Stimulated activated CD8-positive, alpha-beta memory T cell treated with anti-CD3 and anti-CD28 coated beads, Interleukin-4, amount 100 ng/mL, for 24 hours (primary cell): ENCODE measurements around the gene LRRFIP1.
A peak's percentile ranks its signal among the peaks of the same experiment; 100 is the strongest.
"Not testable (repeated sequence)": the region's sequence is repeated elsewhere in the genome, so short reads cannot be mapped to it uniquely, and the experiment has no call there.

Source experiments
- DNase-seq: peaks from one replicate; pipeline ENCODE4 v3.0.0-alpha.2; 2020; ENCODE audit warnings: low read depth

Gene LRRFIP1

DNA sequence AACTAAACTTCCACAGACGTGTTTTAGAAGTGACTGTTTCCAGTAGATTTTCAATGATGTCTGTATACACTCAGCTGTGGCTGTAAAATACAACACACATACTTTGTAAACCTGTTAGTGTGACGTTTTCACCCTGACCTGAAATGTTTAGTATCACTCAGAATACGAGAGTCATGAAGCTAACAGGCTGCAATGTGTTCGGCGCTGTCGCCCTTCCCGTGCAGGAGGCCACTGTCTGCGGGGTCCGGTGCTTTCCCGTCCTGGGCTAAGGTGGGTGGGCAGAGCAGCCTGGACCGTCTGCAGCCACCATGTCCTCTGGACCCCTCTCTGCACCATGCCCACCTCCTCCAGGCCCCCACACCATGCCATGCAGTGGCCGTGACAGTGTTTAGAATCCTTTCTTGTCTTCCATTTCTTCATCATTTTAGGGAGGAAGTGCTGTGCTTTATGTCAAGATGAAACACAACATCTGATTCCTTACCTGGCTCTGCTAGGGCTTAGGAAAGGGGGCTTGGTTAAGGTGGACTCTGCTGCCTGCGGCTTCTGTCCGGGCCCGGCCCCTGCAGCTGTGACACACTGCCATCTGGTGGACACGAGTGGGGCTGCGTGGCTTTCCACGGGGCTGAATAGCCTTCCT lies 117.3 kb downstream of the LRRFIP1 start:
- DNase-seq, result peak; percentile 58

DNA sequence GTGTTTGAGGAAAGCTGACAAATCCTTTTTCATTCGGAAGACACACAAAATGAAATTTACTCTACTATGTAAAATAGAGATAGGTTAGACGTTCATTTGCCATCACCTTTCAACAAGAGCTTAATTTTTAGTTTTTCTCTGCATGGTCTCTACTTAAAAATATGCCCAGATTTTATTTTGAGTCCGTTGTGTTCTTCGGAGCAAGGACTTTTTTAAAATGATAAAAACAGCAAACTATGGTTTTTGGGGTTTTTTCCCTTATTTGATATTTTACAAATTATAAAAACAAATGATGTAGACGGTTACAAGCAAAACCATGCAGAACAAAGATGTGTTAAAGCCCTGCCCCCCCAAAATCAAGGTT lies 117.8 kb downstream of the LRRFIP1 start:
- DNase-seq, result no peak

DNA sequence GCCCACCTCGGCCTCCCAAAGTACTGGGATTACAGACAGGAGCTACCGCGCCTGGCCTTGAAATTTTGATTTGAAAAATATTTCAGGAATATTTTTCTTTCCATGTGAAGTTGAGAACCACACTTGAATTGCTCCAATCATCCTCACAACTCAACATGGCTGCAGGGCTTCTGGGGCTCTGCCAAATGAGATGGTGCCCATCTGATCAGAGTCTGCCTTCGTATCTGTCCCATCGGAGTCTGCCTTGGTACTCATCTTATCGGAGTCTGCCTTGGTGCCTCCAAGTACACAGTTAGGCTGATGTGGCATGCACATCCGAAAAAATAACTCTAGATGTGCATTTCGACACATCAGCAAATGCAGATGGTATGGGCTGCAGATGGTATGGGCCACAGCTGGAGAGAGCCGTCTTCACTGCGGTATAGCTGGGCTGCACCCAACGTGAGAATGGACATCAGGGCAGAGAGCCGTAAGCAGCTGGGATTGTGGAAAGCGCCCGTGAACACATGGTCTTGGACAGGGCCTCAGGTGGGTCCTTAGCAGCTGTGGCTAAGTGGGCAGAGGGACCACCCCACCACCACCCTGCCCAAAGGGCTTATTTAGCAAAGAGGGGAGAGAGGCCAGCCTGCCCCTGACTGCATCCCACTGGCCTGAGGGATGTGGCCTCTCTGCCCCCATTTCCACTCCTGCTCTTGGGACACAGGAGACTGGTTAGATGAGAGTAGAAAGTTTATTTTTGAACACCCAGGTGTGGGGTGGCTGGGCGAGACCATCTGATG lies 119.1 kb downstream of the LRRFIP1 start:
- DNase-seq, result no peak

DNA sequence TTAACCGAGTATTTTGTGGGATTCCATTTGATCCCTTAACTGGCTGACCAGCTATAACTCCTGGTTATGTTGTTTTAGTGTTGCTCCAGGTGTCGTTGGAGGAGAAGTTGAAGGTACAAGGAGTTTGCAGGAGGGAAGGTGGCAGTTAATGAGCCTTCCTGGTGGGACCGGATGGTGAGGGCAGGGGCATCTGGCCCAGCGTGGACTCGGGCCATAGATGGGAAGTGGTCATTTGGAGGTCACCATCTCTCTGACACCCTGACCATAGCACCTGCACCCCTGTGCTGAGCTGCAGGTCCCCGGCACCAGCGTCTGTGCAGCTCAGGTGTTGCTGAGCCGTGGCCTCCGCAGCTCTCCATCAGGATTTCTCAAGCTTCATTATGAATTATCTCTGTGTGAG lies 119.8 kb downstream of the LRRFIP1 start:
- DNase-seq, result no peak

DNA sequence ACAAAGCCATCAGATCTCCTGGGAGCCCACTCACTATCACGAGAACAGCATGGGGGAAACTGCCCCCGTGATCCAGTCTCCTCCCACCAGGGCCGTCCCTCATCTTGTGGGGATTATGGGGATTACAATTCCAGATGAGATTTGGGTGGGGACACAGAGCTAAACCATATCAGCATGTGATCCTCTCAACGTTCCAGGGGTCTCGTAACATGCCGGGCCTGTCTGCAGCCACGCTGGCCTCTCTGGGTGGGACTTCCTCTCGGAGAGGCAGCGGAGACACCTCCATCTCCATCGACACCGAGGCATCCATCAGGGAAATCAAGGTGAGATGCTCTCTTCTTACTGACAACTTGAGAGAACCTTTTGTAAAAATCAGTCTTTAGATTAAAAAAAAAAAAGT lies 121.6 kb downstream of the LRRFIP1 start:
- no peak for DNase-seq

DNA sequence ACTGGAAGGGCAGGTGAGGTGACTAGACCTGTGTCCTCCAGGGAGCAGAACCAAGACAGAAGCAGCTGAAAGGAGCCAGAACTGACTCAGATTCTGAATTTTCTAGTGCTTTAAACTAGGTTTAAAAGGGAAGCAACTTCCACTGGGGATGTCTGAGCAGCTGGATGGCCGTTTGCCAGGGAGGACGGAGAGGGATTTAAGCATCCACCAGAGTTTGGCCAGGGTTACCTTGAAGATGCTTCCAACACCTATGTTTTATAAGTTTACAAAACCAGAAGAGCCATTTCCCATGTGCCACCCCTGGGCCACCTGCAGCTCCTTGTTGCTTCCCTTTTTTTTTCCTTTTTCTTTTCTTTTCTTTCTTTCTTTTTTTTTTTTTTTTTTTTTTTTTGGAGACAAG lies 122.6 kb downstream of the LRRFIP1 start:
- no peak for DNase-seq

DNA sequence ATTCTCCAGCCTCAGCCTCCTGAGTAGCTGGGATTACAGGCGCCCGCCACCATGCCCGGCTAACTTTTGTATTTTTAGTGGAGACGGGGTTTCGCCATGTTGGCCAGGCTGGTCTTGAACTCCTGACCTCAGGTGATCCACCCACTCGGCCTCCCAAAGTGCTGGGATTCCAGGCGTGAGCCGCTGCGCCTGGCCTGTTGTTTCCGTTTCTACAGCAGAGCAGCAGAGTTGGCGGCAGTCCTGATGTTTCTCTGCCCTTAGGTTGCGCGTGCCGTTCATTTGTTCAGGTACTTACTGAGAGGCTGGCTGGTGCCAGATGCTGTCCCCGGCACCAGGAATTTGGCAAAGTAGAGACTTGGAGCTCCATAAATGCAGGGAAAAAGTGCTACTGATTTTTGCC lies 123.1 kb downstream of the LRRFIP1 start:
- not testable (repeated sequence) for DNase-seq

DNA sequence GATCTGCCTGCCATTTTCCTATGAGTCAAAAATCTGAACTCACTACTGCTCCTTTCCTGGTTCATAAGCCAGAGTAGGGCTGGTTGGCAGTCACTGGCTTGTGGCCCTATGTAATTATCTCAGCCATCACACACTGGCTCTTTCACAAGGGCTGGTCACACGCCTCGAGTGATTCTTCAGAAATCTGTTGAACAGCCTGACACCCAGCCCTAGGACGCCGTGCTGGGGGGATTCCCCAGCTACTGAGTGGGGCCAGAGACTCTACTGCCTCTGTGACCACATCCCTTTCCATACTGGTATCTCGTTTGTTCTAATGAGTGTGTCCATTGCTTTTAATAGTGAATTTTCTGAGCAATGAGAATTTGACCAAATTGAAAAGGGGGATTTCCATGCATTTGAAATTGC lies 125.4 kb downstream of the LRRFIP1 start:
- DNase-seq, result peak; percentile 37

DNA sequence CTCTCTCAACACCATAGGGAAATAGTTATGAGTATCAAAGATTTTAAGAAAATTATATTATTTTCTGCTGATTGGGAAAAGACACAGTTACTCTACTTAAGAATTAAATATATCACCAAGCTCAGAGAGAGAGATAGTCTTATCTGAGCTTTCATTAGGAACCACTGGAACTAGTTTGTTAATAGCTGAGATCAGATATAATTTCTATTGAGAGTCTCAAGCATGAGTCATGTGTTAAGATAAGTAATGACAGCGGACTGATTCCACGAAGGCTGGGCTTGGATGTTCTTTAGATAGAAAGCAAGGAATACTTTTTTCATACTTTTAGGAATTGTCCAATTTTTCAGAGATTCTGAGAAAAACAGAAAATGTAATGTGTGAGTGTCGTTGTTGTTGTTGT lies 126.8 kb downstream of the LRRFIP1 start:
- DNase-seq, result no peak

DNA sequence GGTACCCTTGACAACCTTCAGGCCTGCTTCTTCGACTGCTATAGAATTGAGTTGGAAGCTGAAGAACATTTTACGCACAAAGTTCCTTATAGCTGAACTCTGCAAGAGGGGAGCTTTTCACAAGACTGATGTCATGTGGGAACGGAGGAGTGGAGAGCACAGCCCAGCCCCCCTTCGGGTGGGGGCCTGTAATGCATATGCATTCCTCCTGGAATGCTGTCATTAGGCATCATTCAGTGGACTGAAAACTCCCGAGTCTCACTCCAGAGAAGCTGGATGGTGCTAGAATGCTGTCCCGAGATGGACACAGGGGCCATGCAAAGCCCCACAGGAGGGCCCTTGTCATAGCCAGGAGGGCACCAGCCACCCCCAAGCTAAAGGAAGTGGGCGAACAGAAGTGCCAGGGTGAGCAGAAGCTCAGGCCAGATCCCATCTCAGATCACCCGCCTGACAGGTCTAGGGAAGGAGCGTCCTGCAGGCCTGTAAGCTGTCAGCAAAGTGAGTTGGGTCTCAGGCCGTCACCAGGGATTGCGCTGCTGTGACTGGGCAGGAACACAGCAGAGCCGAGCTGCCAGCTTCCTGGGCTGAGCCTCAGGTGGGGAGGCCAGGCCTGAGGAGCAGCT lies 127.3 kb downstream of the LRRFIP1 start:
- no peak for DNase-seq

DNA sequence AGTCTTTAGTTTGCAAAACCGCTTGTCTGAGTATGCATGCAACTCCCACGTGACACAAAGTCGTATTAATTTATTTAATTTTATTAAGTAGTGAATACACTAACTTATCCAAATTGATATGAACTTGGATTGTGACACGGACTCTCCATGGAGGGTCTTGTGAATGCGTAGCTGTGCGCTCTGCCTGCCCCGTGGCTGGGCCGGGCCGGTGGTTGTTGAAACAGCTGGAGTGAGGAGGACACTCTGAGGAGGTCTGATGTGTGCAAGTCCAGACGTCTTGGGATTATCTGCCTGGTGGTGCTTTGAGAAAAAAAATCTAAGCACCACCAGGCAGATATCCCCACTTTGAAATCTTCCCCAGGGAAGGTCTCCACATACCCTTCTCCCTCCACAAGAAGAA lies 130.2 kb downstream of the LRRFIP1 start:
- no peak for DNase-seq

DNA sequence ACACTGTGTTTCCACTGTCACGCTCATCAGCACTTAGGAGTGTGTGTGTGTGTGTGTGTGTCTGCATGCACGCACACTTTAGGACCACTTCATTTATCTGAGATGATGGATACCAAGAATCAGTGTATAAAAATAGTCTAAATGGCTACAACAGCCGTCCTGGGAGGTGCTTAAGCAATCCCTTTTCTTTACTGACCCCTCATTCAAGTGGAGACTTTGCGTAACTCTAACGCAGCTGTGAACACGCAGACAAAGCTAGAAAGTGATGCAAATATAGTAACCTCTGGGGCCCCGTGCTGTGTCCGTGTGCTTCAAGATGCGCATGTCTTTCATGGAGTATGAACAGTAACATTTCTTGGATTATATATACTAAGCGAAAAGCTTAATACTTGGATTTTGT lies 130.8 kb downstream of the LRRFIP1 start:
- no peak for DNase-seq

DNA sequence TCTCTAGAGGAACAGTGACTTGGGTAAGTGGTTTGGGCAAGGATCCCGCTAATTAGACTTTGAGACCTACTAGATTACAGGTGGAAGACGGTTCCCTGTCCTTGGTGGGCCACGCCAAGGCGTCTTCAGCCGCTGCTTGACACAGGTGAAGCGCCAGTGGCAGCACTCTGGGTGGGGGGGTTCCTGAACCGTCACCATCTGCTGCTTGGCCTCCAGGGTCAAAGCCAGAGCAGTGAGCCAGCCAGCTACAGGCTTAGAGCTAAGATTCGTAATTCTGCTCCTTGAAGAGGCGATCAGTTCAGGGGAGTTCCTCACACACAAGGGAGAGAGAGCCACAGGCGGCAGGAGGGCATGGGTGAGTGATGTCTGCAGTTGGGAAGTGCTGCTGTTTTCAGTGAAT lies 131.8 kb downstream of the LRRFIP1 start:
- no peak for DNase-seq

DNA sequence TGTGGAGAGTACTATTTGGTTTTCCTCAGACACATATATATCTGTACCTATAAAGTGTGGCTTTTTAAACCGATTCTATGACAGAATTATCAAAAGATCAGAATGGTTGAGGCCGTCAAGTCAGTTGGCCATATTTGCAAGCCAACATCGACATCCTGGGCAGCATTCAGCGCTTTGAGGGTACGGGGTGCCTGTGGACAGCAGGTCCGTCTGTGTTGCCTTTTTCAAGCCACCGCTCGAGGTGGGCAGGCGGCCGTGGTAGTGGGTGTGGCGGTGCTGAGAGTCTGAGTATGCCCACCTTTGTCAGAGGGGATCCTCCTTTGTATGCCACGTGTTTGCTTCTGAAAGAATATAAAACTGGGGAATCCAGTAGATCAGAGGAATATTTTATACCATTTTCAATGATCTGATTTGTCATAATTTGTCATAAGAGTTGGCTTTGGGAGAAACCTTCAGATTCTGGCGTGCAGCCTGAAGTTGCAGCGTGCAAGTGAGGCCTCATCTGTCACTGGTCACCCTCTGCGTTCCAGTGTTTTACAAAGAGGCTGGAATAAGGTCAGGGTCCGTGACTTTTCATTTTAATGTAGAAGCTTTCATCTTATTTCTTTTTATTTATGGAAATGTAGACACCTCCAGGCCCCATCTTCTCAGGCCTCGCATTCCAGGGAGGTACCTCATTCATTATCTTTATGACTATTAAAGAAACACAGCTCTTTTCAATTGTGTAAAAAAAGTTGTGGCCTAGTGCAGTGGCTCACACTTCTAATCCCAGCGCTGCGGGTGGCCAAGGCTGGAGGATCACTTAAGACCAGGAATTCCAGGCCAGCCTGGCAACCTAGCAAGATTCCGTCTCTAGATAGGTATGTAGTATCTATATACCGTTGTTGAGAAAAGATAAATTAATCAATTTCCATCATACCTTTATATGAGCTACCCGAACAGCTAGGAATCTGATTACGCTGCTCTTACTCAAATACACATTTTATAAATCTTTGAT lies 133.4 kb downstream of the LRRFIP1 start:
- no peak for DNase-seq

DNA sequence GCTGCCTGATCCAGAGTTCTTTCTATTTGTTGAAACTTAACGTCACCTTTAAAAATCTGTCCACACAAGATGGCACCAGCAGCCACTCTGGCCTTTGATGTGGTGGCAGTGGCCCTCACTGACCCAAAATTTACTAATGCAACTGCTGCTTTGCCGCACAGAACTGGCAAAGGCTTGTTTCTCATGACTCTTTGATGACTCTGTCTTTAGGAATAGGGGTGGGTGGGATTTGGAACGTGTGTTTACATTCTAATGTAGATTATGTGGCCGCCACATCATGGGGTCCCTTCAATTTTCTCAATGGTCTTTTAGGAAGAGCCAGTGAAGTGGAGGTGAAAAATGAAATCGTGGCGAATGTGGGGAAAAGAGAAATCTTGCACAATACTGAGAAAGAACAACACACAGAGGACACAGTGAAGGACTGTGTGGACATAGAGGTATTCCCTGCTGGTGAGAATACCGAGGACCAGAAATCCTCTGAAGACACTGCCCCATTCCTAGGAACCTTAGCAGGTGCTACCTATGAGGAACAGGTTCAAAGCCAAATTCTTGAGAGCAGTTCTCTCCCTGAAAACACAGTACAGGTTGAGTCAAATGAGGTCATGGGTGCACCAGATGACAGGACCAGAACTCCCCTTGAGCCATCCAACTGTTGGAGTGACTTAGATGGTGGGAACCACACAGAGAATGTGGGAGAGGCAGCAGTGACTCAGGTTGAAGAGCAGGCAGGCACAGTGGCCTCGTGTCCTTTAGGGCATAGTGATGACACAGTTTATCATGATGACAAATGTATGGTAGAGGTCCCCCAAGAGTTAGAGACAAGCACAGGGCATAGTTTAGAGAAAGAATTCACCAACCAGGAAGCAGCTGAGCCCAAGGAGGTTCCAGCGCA lies 135.2 kb downstream of the LRRFIP1 start:
- not testable (repeated sequence) for DNase-seq

DNA sequence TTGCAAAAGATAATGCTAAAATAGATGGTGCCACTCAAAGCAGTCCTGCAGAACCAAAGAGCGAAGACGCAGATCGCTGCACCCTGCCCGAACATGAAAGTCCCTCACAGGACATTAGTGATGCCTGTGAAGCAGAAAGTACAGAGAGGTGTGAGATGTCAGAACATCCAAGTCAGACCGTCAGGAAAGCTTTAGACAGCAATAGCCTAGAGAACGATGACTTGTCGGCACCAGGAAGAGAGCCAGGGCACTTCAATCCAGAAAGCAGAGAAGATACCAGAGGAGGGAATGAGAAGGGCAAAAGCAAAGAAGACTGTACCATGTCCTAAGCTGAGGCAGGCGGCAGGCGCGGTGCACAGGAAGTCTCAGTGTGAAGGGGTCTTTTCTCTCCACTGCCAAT lies 136.4 kb downstream of the LRRFIP1 start:
- DNase-seq, result no peak

DNA sequence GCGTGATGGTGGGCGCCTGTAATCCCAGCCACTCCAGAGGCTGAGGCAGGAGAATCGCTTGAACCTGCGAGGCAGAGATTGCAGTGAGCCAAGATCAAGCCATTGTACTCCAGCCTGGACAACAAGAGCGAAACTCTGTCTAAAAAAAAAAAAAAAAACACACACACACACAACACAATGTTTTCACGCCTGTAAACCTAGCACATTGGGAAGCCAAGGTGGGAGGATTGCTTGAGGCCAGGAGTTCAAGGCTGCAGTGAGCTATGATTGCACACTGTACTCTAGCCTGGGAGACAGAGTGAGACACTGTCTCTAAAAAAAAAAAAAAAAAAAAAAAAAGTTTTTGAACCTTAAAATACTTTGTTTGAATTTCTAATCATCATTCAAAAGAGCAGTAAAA lies 137.7 kb downstream of the LRRFIP1 start:
- DNase-seq, result not testable (repeated sequence)

DNA sequence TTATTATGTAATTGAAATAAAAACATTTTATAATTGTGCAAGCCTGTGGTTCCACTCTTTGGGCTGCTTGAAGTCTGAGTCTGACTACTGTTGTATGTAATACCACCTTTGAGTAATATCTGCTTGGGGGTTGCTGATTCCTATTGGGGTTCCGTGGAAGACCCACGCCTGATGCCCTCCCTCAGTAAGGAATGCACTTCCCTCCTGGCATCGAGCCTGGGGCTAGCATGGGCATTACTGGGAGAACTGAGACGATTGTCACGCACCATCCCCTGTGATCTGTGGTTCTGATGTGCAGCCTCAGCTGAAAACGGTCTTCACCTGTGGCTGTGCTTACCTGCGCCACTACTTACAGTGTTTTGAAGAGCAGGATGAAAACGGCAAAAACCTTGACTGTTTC lies 138.5 kb downstream of the LRRFIP1 start:
- no peak for DNase-seq

DNA sequence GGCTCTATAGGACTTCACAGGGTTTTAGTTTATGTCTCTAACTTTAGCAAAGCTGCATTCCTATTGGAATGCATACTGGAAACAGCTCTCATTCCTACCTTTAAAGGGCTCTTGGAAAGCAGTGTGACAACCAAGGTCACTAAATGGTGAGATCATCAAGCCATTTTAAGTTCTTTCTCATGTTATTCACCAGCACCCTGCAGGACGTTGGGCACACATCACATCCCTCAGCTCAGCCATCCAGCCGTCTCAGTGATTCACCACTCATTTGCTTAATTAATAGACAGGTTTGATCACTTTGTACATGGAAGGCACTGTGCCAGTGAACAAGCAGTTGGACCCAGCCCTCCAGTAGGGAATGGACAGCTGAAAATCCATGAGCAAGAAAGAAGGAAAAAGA lies 139.0 kb downstream of the LRRFIP1 start:
- DNase-seq, result no peak

DNA sequence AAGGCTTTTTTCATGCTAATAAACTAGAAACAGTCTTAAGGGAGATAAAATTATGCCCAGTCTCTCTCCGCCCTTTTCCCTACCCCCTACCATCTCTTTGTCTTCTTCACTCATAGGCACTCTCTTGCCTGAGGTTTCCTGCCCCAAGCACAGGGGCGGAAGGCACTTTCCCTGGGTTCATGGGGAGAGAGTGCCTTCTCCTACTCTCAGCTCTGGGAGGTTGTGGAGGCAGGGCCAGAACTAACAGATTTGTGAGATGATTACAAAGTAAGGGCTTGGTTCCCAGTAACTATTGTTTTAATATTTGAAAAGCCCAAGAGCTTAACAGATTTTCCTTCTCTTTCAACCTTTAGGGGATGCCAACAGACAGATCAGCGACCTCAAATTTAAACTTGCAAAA lies 145.1 kb downstream of the LRRFIP1 start:
- no peak for DNase-seq

DNA sequence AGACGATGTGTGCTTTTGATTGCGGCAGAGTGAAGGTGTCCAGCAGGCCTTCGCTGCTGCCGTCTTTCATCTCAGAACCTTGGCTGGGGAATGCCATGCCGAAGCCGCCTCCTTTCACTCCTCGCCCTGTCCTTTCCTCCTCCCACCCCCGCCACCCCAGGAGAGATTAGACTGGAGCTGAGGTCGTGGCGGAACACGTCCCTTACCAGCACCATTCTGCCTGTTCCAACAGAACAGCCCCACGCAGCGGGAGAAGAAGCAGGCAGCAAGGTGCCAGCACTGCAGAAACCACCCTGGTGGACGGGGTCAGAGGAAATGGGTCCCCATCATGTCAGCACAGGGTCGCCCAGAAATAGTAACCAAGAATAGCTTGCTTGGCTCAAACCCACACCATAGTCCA lies 146.4 kb downstream of the LRRFIP1 start:
- DNase-seq, result no peak
